OCI-LY1 (cell line): Measurements from ENCODE around the gene SEZ6.

Experiments used
- H2AFZ ChIP-seq: fragments of 200-600 bp; sonication (generic), shearing (Covaris generic); 2 replicates; pipeline ENCODE4 v1.6.0; 2014; ENCODE audit warnings: antibody characterized with exemption, mild to moderate bottlenecking, low read length
- H3F3A ChIP-seq: fragments of 200-600 bp; sonication (generic), shearing (Covaris generic); 2 replicates; pipeline ENCODE4 v1.6.0; 2014; ENCODE audit warnings: mild to moderate bottlenecking, antibody characterized with exemption, low read length, moderate library complexity; ENCODE audit not compliant: insufficient read depth
- H3K27ac ChIP-seq: fragments of 200-600 bp; sonication (generic); 2 replicates; pipeline ENCODE4 v1.5.1; 2014; ENCODE audit warnings: low read length, mixed run types, mild to moderate bottlenecking, low read depth; ENCODE audit not compliant: poor library complexity, severe bottlenecking
- H3K27me3 ChIP-seq: fragments of 200-600 bp; sonication (generic); 2 replicates; pipeline ENCODE4 v1.6.0; 2014; ENCODE audit warnings: antibody characterized with exemption, mild to moderate bottlenecking, low read length, moderate library complexity; ENCODE audit not compliant: insufficient read depth
- H3K36me3 ChIP-seq: fragments of 200-600 bp; sonication (generic); 2 replicates; pipeline ENCODE4 v1.6.1; 2014; ENCODE audit warnings: mild to moderate bottlenecking, antibody characterized with exemption, low read length, moderate library complexity, mixed read lengths; ENCODE audit not compliant: insufficient read depth
- H3K4me1 ChIP-seq: fragments of 200-600 bp; sonication (generic); 2 replicates; pipeline ENCODE4 v1.5.1; 2014; ENCODE audit warnings: mild to moderate bottlenecking, low read length, moderate library complexity; ENCODE audit not compliant: insufficient read depth, severe bottlenecking
- H3K4me2 ChIP-seq: fragments of 200-600 bp; sonication (generic), shearing (Covaris generic); 2 replicates; pipeline ENCODE4 v1.6.1; 2014; ENCODE audit warnings: low read length
- H3K4me3 ChIP-seq: fragments of 200-600 bp; sonication (generic); 2 replicates; pipeline ENCODE4 v1.5.1; 2014; ENCODE audit warnings: low read length, low read depth, mild to moderate bottlenecking, mixed read lengths; ENCODE audit not compliant: poor library complexity, severe bottlenecking
- H3K79me2 ChIP-seq: fragments of 200-600 bp; shearing (Covaris generic); 2 replicates; pipeline ENCODE4 v1.6.1; 2016; ENCODE audit warnings: mixed run types, low read length, mixed read lengths; ENCODE audit not compliant: insufficient read depth
- H3K9ac ChIP-seq: fragments of 200-600 bp; sonication (generic), shearing (Covaris generic); 2 replicates; pipeline ENCODE4 v1.6.1; 2014; ENCODE audit warnings: mild to moderate bottlenecking, low read length, mixed read lengths
- H3K9me2 ChIP-seq: fragments of 200-600 bp; sonication (generic), shearing (Covaris generic); 2 replicates; pipeline ENCODE4 v1.6.1; 2014; ENCODE audit warnings: low read depth, mild to moderate bottlenecking, low read length, mixed read lengths
- H3K9me3 ChIP-seq: fragments of 200-600 bp; shearing (Covaris generic); 2 replicates; pipeline ENCODE4 v1.6.1; 2014; ENCODE audit warnings: low read length, mixed read lengths
- H4K20me1 ChIP-seq: fragments of 200-600 bp; sonication (generic), shearing (Covaris generic); 2 replicates; pipeline ENCODE4 v1.6.0; 2016; ENCODE audit warnings: mild to moderate bottlenecking, low read length; ENCODE audit not compliant: insufficient read depth
- CTCF ChIP-seq: fragments of 200-600 bp; sonication (generic), shearing (Covaris generic); IDR thresholded peaks from 2 replicates; pipeline ENCODE4 v1.5.1; 2017; ENCODE audit warnings: mild to moderate bottlenecking, antibody characterized with exemption, low read length, moderate library complexity, mixed read lengths
- EZH2 ChIP-seq: fragments of 200-600 bp; sonication (generic), shearing (Covaris generic); IDR thresholded peaks from 2 replicates; pipeline ENCODE4 v1.8.0; 2017; ENCODE audit warnings: borderline replicate concordance, mixed run types, mild to moderate bottlenecking, antibody characterized with exemption, low read length, moderate library complexity, mixed read lengths

Gene SEZ6

GRCh38 chr17:29051194-29051593 is 45.4 kb upstream of the SEZ6 start:
- no peaks in the 10 kb centered on the region for H3F3A ChIP-seq
- no peak for TF ChIP-seq EZH2
- TF ChIP-seq CTCF = no peak
- no peak overlapping the region for H3K4me2 ChIP-seq
- no peaks in the 10 kb centered on the region for H3K79me2 ChIP-seq
- no peak overlapping the region for H3K27ac ChIP-seq
- no peaks in the 10 kb centered on the region for H4K20me1 ChIP-seq
- H2AFZ ChIP-seq = no peak overlapping the region
- H3K9ac ChIP-seq = no peak overlapping the region
- H3K4me1 ChIP-seq = no peaks in the 10 kb centered on the region
- peaks cover 20% of the 10 kb centered on the region for H3K27me3 ChIP-seq
- H3K9me2 ChIP-seq = no peaks in the 10 kb centered on the region
- H3K36me3 ChIP-seq = no peaks in the 10 kb centered on the region
- no peaks in the 10 kb centered on the region for H3K9me3 ChIP-seq
- H3K4me3 ChIP-seq = no peak overlapping the region

- H3K79me2 ChIP-seq = no peaks in the 10 kb centered on the region
- no peak overlapping the region for H3K4me2 ChIP-seq
- H3F3A ChIP-seq = no peaks in the 10 kb centered on the region
- no peak overlapping the region for H3K9ac ChIP-seq
- H3K27me3 ChIP-seq = peaks cover 20% of the 10 kb centered on the region
- no peaks in the 10 kb centered on the region for H3K9me2 ChIP-seq
- no peak overlapping the region for H2AFZ ChIP-seq
- no peak for TF ChIP-seq CTCF
- TF ChIP-seq EZH2 = no peak
- H3K4me3 ChIP-seq = no peak overlapping the region
- H3K4me1 ChIP-seq = no peaks in the 10 kb centered on the region
- H3K9me3 ChIP-seq = no peaks in the 10 kb centered on the region
- no peaks in the 10 kb centered on the region for H4K20me1 ChIP-seq
- no peaks in the 10 kb centered on the region for H3K36me3 ChIP-seq
- H3K27ac ChIP-seq = no peak overlapping the region
These were observed 44.3 kb upstream of the SEZ6 start for GRCh38 chr17:29050176-29050575.

GRCh38 chr17:29049541-29050145 is 43.8 kb upstream of the SEZ6 start:
- Histone ChIP-seq H3K9ac (no peak overlapping the region), H2AFZ (no peak overlapping the region), H3K79me2 (no peaks in the 10 kb centered on the region), H3F3A (no peaks in the 10 kb centered on the region), H3K27me3 (peaks cover 19% of the 10 kb centered on the region), H3K4me1 (no peaks in the 10 kb centered on the region), H3K4me3 (no peak overlapping the region), H3K4me2 (no peak overlapping the region), H3K27ac (no peak overlapping the region), H4K20me1 (no peaks in the 10 kb centered on the region), H3K9me2 (no peaks in the 10 kb centered on the region), H3K9me3 (no peaks in the 10 kb centered on the region), H3K36me3 (no peaks in the 10 kb centered on the region)
- TF ChIP-seq CTCF (no peak), EZH2 (no peak)
